T47D (cell line): Measurements from ENCODE around the gene ATP2B1.

Experiments used
- DNase-seq, 2 experiments: peaks; one replicate each; pipeline versions ENCODE4 v3.0.0 to v3.0.0-alpha.2; 2011 to 2012; ENCODE audit warnings: low read depth in 1 of 2, low spot score in 1 of 2
- JUND ChIP-seq: IDR thresholded peaks from 2 replicates; pipeline ENCODE4 v1.6.1; 2012; ENCODE audit warnings: low read depth
- in situ Hi-C: cut with HindIII; loops from 2 replicates; pipeline ENCODE4 v1.10.0; 2016; ENCODE audit warnings: low sequenced_read_pairs, low pct_unique_long_range_greater_than_20kb

Gene ATP2B1

GRCh38 chr12:89657066-89657465 lies 51.6 kb downstream of the ATP2B1 start:
- DNase-seq, result no peak

GRCh38 chr12:89655841-89656240 lies 52.8 kb downstream of the ATP2B1 start:
- in situ Hi-C loops, result no loop called here
- TF ChIP-seq JUND, result no peak
- DNase-seq, result no peak

More at GRCh38 chr12:89657066-89657465, 51.6 kb downstream of the ATP2B1 start:
- no peak for TF ChIP-seq JUND
- in situ Hi-C loops, result no loop called here

- in situ Hi-C loops, result no loop called here
- DNase-seq, result no peak
- TF ChIP-seq JUND, result no peak
These were observed 57.4 kb downstream of the ATP2B1 start for GRCh38 chr12:89651192-89651591.

GRCh38 chr12:89650239-89650638 lies 58.4 kb downstream of the ATP2B1 start:
- TF ChIP-seq JUND, result no peak
- in situ Hi-C loops, result no loop called here
- DNase-seq, result no peak

- no peak for DNase-seq
- in situ Hi-C loops, result no loop called here
- no peak for TF ChIP-seq JUND
These were observed 58.8 kb downstream of the ATP2B1 start for GRCh38 chr12:89649820-89650219.

- in situ Hi-C loops, result no loop called here
- no peak for TF ChIP-seq JUND
- no peak for DNase-seq
These were observed 59.5 kb downstream of the ATP2B1 start for GRCh38 chr12:89649139-89649538.

GRCh38 chr12:89648211-89648930 lies 60.3 kb downstream of the ATP2B1 start:
- DNase-seq, result no peak
- in situ Hi-C loops, result no loop called here
- TF ChIP-seq JUND, result no peak

- DNase-seq, result peak; percentile 23 to 58
- 0 out of 2 replicates have a peak, but pooled peaks have one; percentile 41 for TF ChIP-seq JUND
- in situ Hi-C loops, result no loop called here
These were observed 63.2 kb downstream of the ATP2B1 start for GRCh38 chr12:89645434-89645833.

GRCh38 chr12:89642959-89643358 lies 65.7 kb downstream of the ATP2B1 start:
- no peak for TF ChIP-seq JUND
- in situ Hi-C loops, result no loop called here
- no peak for DNase-seq

- in situ Hi-C loops, result no loop called here
These were observed 71.9 kb downstream of the ATP2B1 start for GRCh38 chr12:89636776-89637160.

GRCh38 chr12:89636052-89636775 lies 72.4 kb downstream of the ATP2B1 start:
- DNase-seq, result no peak
- TF ChIP-seq JUND, result no peak
- in situ Hi-C loops, result no loop called here

More at GRCh38 chr12:89636776-89637160, 71.9 kb downstream of the ATP2B1 start:
- TF ChIP-seq JUND, result no peak
- DNase-seq, result no peak

GRCh38 chr12:89634508-89634907 lies 74.1 kb downstream of the ATP2B1 start:
- no peak for TF ChIP-seq JUND
- DNase-seq, result no peak
- in situ Hi-C loops, result no loop called here

- in situ Hi-C loops, result no loop called here
- peak in 1 of 2 experiments; percentile 40 for DNase-seq
- peak; percentile 61 for TF ChIP-seq JUND
These were observed 75.9 kb downstream of the ATP2B1 start for GRCh38 chr12:89632778-89633177.

GRCh38 chr12:89622115-89622514 lies 86.5 kb downstream of the ATP2B1 start:
- no peak for DNase-seq
- in situ Hi-C loops, result no loop called here
- TF ChIP-seq JUND, result no peak
